Effector memory CD4-positive, alpha-beta T cell (primary cell): ENCODE measurements around the gene TNS3.

Source experiments
- DNase-seq, 3 donors: peaks; one replicate each; pipeline ENCODE4 v3.0.0-alpha.2; 2020
- H3K27ac ChIP-seq: 2 replicates; pipeline ENCODE4 v1.7.0; 2013; ENCODE audit warnings: mild to moderate bottlenecking, low read length, moderate library complexity; ENCODE audit not compliant: insufficient read depth, poor library complexity, severe bottlenecking
- H3K27me3 ChIP-seq: replicated peaks from 2 replicates; pipeline ENCODE4 v1.7.0; 2013; ENCODE audit warnings: mild to moderate bottlenecking, low read length; ENCODE audit not compliant: insufficient read depth, control insufficient read depth, poor library complexity, severe bottlenecking
- H3K36me3 ChIP-seq: 2 replicates; pipeline ENCODE4 v1.7.0; 2013; ENCODE audit warnings: mild to moderate bottlenecking, low read length, moderate library complexity; ENCODE audit not compliant: control insufficient read depth, insufficient read depth
- H3K4me1 ChIP-seq: 2 replicates; pipeline ENCODE4 v1.7.0; 2013; ENCODE audit warnings: low read length, mild to moderate bottlenecking; ENCODE audit not compliant: control insufficient read depth, insufficient read depth, poor library complexity, severe bottlenecking
- H3K4me3 ChIP-seq: 2 replicates; pipeline ENCODE4 v1.7.0; 2013; ENCODE audit warnings: low read length, low read depth, mild to moderate bottlenecking; ENCODE audit not compliant: insufficient read depth, poor library complexity, severe bottlenecking
- H3K9me3 ChIP-seq: 2 replicates; pipeline ENCODE4 v1.7.0; 2013; ENCODE audit warnings: mild to moderate bottlenecking, low read length, moderate library complexity; ENCODE audit not compliant: control insufficient read depth

TNS3 gene

DNA sequence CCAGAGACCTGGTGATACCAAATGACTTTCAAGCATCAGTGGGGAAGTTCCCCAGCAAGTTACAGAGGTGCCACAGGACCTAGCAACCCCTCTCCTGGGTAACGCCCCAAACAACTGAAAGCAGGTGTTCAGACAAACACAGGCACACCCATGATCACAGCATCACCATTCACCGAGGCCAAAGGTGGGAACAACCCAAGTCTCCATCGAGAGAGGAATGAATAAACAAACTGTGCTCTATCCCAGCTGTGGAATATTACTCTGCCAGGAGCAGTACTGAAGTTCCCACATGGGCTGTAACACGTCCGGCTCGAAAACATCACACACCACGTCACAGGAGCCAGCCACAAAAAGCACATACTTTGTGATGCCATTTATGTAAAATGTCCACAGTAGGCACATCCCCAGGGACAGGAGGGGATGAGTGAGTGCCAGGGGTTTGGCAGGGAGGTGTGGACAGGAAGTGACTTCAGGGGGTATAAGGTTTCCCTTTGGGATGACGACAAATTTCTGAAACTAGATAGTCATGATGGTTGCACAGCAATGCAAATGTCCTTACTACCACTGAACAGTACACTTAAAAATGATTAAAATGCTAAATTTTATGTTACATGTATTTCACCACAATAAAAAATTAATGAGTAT is 222.8 kb downstream of the TNS3 start:
- no peaks in the 10 kb centered on the region for H3K9me3 ChIP-seq
- DNase-seq: no peak
- H3K27me3 ChIP-seq: no peaks in the 10 kb centered on the region
- no peak overlapping the region for H3K27ac ChIP-seq
- H3K4me1 ChIP-seq: no peaks in the 10 kb centered on the region
- H3K4me3 ChIP-seq: no peak overlapping the region
- H3K36me3 ChIP-seq: no peaks in the 10 kb centered on the region

DNA sequence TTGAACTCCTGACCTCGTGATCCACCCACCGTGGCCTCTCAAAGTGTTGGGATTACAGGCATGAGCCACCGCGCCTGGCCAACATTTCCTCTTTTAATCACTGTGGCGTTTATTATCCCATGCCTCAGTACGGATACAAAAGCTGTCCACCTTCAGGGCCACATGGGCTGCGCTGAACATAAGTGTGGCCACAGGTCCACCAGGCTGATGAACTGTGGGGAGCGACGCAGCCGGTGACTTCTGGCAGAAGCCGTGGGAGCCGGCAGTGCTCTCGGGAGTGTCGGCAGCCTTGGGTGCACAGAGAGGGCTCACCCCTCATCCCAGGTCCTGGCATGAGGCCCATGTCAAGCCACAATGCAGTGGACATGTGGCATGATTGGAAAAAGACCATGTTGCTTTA is 223.6 kb downstream of the TNS3 start:
- H3K4me1 ChIP-seq: no peaks in the 10 kb centered on the region
- H3K27ac ChIP-seq: no peak overlapping the region
- H3K36me3 ChIP-seq: no peaks in the 10 kb centered on the region
- H3K4me3 ChIP-seq: no peak overlapping the region
- H3K27me3 ChIP-seq: no peaks in the 10 kb centered on the region
- H3K9me3 ChIP-seq: no peaks in the 10 kb centered on the region
- no peak for DNase-seq

DNA sequence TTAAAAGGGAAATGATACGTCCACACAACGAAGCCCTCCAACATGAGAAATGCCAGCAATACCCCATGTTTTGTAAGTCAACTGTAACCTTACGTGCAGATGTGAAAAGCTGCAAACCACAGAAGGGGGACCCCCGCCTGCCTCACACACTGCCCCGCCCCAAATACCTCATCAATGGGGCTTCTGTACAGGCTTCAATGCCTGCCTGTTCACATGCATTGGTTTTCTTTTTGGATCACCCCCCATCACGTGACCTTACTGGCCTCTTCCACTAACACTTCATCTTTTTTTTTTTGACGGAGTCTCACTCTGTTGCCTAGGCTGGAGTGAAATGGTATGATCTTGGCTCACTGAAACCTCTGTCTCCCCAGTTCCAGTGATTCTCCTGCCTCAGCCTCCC is 224.0 kb downstream of the TNS3 start:
- Histone ChIP-seq H3K4me1 (no peaks in the 10 kb centered on the region), H3K36me3 (no peaks in the 10 kb centered on the region), H3K9me3 (no peaks in the 10 kb centered on the region), H3K27ac (no peak overlapping the region), H3K27me3 (no peaks in the 10 kb centered on the region), H3K4me3 (no peak overlapping the region)
- no peak for DNase-seq

DNA sequence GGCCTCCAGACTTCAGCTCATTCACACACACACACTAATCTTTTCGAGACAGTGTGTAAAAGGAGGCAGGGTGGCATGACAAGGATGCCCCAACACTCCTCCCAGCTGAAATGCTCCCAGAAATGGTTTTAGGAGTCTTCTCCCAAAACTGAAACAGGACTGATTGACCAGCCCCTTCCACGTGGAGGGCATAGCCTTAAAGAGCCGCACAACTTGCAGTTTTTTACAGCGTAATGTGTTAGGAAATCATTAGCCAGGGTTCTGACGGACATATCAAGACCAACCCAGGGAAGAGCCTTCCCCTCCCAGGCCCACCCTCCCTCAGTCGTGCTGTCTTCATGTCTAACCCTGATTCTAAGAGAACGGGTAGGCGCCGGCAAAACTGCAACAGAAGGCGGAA is 224.6 kb downstream of the TNS3 start:
- no peak overlapping the region for H3K27ac ChIP-seq

DNA sequence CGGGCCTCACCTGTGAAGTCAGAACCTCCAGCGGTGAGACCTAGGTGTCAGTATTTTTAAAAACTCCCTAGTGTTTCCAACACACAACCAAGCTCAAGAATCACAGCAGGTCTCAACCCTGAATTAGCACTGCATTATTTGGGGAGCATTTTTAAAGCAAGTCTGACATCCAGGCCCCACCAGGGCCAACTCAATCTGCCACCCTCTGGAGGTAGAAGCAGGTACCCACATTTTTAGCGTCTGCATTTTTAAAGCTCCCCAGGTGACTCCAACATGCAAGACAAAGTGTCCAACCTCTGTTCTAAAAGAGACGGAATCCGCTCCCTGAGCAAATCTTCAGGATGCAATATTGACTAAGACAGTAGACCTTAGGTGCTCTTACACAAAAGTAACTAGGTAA is 225.7 kb downstream of the TNS3 start:
- Histone ChIP-seq H3K4me3 (no peak overlapping the region), H3K9me3 (no peaks in the 10 kb centered on the region), H3K27me3 (no peaks in the 10 kb centered on the region), H3K27ac (no peak overlapping the region), H3K36me3 (no peaks in the 10 kb centered on the region), H3K4me1 (no peaks in the 10 kb centered on the region)
- DNase-seq: no peak

More for the DNA sequence above, 224.6 kb downstream of the TNS3 start:
- no peaks in the 10 kb centered on the region for H3K9me3 ChIP-seq
- no peaks in the 10 kb centered on the region for H3K27me3 ChIP-seq
- no peak overlapping the region for H3K4me3 ChIP-seq
- no peak for DNase-seq
- H3K36me3 ChIP-seq: no peaks in the 10 kb centered on the region
- H3K4me1 ChIP-seq: no peaks in the 10 kb centered on the region

DNA sequence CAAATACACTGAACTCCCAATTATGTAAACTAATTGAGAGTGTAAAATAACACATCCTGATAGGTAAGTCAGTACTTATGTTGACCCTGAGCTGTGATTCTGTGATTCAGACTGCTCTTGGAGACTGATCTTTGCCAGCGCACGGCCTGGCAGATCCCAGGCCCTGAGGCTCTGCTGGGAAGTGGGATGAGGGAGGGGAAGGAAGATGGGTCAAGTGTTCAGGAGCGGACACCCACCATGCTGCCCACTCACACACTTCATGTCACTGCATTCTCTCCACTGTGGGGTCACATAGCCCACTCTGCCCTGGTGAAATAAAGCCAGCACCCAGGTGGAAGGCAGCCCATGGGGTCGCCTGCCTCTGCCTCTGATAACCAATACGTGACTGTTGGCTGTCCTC is 226.2 kb downstream of the TNS3 start:
- Histone ChIP-seq H3K4me3 (no peak overlapping the region), H3K9me3 (no peaks in the 10 kb centered on the region), H3K27ac (no peak overlapping the region), H3K4me1 (no peaks in the 10 kb centered on the region), H3K36me3 (no peaks in the 10 kb centered on the region), H3K27me3 (no peaks in the 10 kb centered on the region)
- DNase-seq: no peak

DNA sequence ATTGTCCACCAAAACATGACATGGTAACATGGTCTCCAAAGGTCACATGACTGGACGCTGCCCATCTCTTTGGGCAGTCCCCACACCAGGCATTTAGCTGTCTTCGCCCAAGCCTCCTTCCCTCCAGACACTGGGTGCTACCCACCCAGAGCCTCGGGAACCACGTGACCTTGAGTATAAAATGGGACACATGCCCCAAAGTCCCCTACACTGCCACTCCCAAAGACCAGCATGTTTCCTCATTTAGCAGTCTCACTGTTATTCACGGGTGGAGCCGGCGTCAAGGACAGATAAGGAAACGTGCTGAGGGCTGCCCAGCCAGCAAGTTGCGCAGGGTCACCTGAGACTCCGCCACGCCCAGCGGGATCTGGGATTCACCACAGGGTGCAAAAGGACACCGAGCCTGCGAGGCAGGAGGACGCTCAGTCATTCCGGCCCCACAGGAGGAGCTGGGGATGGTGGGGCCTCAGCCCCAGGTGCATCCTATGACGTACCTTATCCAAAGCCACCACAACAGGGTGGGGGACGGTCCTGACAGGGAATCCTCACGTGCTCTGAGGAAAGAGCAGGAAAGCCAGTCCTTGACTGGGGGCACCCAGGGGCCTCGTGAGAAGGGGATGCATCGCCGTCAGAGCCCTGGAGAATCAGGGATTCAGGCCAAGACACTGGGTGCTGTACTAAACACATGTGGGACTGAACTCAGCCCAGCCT is 226.9 kb downstream of the TNS3 start:
- H3K4me3 ChIP-seq: no peak overlapping the region
- H3K27me3 ChIP-seq: no peaks in the 10 kb centered on the region
- H3K4me1 ChIP-seq: no peaks in the 10 kb centered on the region
- H3K9me3 ChIP-seq: no peaks in the 10 kb centered on the region
- no peak for DNase-seq
- H3K27ac ChIP-seq: no peak overlapping the region
- no peaks in the 10 kb centered on the region for H3K36me3 ChIP-seq

DNA sequence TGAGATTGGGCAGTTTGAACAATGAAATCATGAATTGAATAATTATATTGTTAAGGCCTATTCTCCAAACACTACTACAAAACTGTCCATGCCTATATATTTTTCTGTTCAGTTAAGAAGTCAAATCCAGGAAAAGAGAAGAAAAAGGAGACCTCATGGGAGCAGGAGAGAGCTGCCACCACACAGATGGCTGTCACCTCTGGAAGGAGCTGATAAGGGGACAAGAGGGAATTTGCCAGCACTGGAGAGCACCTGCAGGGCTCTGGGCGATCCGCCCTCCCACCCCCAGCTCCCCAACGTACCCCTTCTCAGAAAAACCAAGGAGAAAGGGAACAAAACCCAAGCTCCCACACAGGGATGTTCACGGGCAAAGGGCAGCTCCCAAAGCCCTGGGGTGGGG is 227.8 kb downstream of the TNS3 start:
- Histone ChIP-seq H3K27ac (no peak overlapping the region), H3K36me3 (no peaks in the 10 kb centered on the region), H3K4me1 (no peaks in the 10 kb centered on the region), H3K4me3 (no peak overlapping the region), H3K27me3 (no peaks in the 10 kb centered on the region), H3K9me3 (no peaks in the 10 kb centered on the region)
- no peak for DNase-seq

DNA sequence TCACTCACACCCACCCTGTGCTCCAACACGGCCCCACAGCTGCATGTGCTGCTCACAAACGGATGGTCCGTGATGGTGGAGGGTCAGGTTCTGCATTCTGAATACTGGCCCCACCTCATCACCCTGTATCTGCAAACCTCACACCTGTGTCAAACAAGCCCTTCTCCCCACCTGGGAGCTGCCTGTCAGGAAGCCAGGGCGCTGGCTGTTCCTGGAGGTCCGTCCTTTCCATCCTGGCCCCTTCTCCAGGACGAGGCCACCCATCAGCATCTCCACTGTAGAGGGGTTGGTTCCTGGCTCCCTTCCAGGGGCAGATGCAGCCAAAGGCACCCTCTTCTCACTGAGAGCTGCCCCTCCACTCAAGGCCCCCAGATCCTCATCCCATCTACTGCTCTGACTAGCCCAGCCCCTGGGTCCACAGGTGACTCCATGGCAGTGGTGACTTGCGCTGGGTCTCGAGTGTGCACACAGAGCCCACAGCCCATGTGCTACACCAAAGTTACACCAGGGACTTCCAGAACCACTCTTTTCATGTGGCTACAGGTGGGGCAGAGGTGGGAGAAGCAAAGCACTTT is 229.4 kb downstream of the TNS3 start:
- Histone ChIP-seq H3K4me1 (no peaks in the 10 kb centered on the region), H3K4me3 (no peak overlapping the region), H3K27me3 (no peaks in the 10 kb centered on the region), H3K36me3 (no peaks in the 10 kb centered on the region), H3K27ac (no peak overlapping the region), H3K9me3 (no peaks in the 10 kb centered on the region)
- no peak for DNase-seq
